GM19193 (cell line): ENCODE results near the gene BLID.

Experiments
- POLR2A ChIP-seq: IDR thresholded peaks from 4 replicates; pipeline ENCODE4 v1.6.1; 2011; ENCODE audit not compliant: insufficient read depth, insufficient read length; ENCODE audit errors: extremely low read depth

Gene BLID

GRCh38 chr11:122123263-122123929 lies 7.4 kb upstream of the BLID start:
- TF ChIP-seq POLR2A, result no peak

GRCh38 chr11:122122179-122122578 lies 6.2 kb upstream of the BLID start:
- TF ChIP-seq POLR2A, result no peak

- TF ChIP-seq POLR2A, result no peak
Observed at GRCh38 chr11:122120096-122120495, 4.1 kb upstream of the BLID start.

GRCh38 chr11:122116591-122116990 lies 576 bp upstream of the BLID start:
- no peak for TF ChIP-seq POLR2A

GRCh38 chr11:122114976-122115375 lies 1.0 kb downstream of the BLID start:
- TF ChIP-seq POLR2A, result no peak

GRCh38 chr11:122113836-122114825 lies 1.9 kb downstream of the BLID start:
- no peak for TF ChIP-seq POLR2A

- no peak for TF ChIP-seq POLR2A
Observed at GRCh38 chr11:122112470-122113365, 3.3 kb downstream of the BLID start.

- TF ChIP-seq POLR2A, result no peak
Observed at GRCh38 chr11:122109932-122110331, 6.1 kb downstream of the BLID start.

GRCh38 chr11:122108828-122109227 lies 7.2 kb downstream of the BLID start:
- TF ChIP-seq POLR2A, result no peak

GRCh38 chr11:122108192-122108799 lies 7.7 kb downstream of the BLID start:
- no peak for TF ChIP-seq POLR2A

GRCh38 chr11:122107566-122107965 lies 8.4 kb downstream of the BLID start:
- TF ChIP-seq POLR2A, result no peak

GRCh38 chr11:122107045-122107444 lies 9.0 kb downstream of the BLID start:
- TF ChIP-seq POLR2A, result no peak

- no peak for TF ChIP-seq POLR2A
Observed at GRCh38 chr11:122105044-122105758, 10.8 kb downstream of the BLID start.

- no peak for TF ChIP-seq POLR2A
Observed at GRCh38 chr11:122104341-122104740, 11.7 kb downstream of the BLID start.
